Measurements from ENCODE around the gene PGC.

DNA sequence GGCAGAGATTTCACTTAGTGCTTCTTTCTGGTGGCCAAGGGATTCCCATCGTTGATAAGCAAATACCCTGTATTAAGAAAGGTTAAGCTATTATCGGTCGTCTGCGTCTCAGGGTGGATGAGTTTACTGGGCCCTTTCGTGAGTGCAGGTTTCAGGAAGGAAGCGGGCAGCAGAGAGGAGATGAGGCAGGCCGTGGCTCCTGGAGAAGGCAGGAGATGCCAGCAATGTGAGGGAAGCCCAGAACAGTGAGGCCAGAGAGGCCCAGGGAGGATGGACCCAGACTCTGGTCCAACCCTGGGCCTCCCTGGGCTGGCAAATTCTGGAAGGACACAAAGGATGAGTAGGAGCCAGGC lies 23.0 kb downstream of the PGC start:
- TF ChIP-seq, protein P1, sequence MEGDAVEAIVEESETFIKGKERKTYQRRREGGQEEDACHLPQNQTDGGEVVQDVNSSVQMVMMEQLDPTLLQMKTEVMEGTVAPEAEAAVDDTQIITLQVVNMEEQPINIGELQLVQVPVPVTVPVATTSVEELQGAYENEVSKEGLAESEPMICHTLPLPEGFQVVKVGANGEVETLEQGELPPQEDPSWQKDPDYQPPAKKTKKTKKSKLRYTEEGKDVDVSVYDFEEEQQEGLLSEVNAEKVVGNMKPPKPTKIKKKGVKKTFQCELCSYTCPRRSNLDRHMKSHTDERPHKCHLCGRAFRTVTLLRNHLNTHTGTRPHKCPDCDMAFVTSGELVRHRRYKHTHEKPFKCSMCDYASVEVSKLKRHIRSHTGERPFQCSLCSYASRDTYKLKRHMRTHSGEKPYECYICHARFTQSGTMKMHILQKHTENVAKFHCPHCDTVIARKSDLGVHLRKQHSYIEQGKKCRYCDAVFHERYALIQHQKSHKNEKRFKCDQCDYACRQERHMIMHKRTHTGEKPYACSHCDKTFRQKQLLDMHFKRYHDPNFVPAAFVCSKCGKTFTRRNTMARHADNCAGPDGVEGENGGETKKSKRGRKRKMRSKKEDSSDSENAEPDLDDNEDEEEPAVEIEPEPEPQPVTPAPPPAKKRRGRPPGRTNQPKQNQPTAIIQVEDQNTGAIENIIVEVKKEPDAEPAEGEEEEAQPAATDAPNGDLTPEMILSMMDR (IDR thresholded peaks at IDR 0.05), result no peak
- TF ChIP-seq JUND (IDR thresholded peaks at IDR 0.05) (no peak), RAD21 (IDR thresholded peaks at IDR 0.05; ENCODE audit: low read length) (no peak), TAF1 (IDR thresholded peaks at IDR 0.05; ENCODE audit: borderline replicate concordance, low read depth, low read length) (no peak), YY1 (IDR thresholded peaks at IDR 0.05; ENCODE audit: low read depth) (no peak), MXI1 (IDR thresholded peaks at IDR 0.05; ENCODE audit: low read depth, low read length) (no peak), MEF2A (IDR thresholded peaks at IDR 0.05; ENCODE audit: borderline replicate concordance, low read depth) (no peak), NRF1 (IDR thresholded peaks at IDR 0.05; ENCODE audit: low read depth, low read length) (no peak), RFX5 (IDR thresholded peaks at IDR 0.05; ENCODE audit: low read length) (no peak), SIN3A (IDR thresholded peaks at IDR 0.05; ENCODE audit: borderline replicate concordance, low read depth, low read length) (no peak), POLR2AphosphoS5 (IDR thresholded peaks at IDR 0.05; ENCODE audit: low read depth, low read length) (no peak)
- TF ChIP-seq, protein P2, sequence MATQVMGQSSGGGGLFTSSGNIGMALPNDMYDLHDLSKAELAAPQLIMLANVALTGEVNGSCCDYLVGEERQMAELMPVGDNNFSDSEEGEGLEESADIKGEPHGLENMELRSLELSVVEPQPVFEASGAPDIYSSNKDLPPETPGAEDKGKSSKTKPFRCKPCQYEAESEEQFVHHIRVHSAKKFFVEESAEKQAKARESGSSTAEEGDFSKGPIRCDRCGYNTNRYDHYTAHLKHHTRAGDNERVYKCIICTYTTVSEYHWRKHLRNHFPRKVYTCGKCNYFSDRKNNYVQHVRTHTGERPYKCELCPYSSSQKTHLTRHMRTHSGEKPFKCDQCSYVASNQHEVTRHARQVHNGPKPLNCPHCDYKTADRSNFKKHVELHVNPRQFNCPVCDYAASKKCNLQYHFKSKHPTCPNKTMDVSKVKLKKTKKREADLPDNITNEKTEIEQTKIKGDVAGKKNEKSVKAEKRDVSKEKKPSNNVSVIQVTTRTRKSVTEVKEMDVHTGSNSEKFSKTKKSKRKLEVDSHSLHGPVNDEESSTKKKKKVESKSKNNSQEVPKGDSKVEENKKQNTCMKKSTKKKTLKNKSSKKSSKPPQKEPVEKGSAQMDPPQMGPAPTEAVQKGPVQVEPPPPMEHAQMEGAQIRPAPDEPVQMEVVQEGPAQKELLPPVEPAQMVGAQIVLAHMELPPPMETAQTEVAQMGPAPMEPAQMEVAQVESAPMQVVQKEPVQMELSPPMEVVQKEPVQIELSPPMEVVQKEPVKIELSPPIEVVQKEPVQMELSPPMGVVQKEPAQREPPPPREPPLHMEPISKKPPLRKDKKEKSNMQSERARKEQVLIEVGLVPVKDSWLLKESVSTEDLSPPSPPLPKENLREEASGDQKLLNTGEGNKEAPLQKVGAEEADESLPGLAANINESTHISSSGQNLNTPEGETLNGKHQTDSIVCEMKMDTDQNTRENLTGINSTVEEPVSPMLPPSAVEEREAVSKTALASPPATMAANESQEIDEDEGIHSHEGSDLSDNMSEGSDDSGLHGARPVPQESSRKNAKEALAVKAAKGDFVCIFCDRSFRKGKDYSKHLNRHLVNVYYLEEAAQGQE (IDR thresholded peaks at IDR 0.05; ENCODE audit: low read depth, low read length), result no peak
